Measurements from ENCODE around the gene PGLYRP4. TPM values are rescaled to one million over a fixed set of nuclear protein-coding genes. Genes with fewer than 3 reads are reported as not detected.

The PGLYRP4 gene
- total RNA-seq, 1 donor from 2014 or later = not detected

DNA sequence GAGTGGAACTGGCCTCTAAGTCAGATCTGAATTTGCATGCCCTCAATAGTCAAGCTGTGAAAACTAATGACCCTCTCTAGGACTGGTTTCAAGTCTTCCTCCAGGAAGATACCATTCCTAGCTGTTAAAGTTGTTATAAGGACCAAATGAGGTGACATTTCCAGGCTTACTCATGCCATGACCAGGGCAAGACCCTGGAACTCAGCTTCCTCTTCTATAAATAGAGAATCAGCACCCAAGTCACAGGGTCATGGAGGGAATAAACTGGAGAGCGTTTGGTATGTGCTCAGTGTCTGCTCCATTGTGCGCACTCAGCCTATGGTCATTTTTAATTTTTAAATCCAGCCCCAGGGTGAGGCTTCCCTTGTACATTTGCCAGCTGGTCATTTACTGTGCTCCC, 11.5 kb upstream of the PGLYRP4 start:
- H3K4me3 Mint-ChIP-seq = no peak overlapping the region
- H3K36me3 Mint-ChIP-seq (ENCODE audit: low read depth) = no peaks in the 10 kb centered on the region
- peaks cover 30% of the 10 kb centered on the region for H3K27me3 Mint-ChIP-seq
- DNase-seq = no peak
- ChIA-PET CTCF (no interaction called here), POLR2A (interaction anchor here (0.5 kb wide), 1 partner anchor 280 kb away, joined by 4 read pairs; no protein-coding TSS in a partner anchor)
- intact Hi-C loops (cut with micrococcal nuclease) = no loop called here
- TF ChIP-seq, protein P1, sequence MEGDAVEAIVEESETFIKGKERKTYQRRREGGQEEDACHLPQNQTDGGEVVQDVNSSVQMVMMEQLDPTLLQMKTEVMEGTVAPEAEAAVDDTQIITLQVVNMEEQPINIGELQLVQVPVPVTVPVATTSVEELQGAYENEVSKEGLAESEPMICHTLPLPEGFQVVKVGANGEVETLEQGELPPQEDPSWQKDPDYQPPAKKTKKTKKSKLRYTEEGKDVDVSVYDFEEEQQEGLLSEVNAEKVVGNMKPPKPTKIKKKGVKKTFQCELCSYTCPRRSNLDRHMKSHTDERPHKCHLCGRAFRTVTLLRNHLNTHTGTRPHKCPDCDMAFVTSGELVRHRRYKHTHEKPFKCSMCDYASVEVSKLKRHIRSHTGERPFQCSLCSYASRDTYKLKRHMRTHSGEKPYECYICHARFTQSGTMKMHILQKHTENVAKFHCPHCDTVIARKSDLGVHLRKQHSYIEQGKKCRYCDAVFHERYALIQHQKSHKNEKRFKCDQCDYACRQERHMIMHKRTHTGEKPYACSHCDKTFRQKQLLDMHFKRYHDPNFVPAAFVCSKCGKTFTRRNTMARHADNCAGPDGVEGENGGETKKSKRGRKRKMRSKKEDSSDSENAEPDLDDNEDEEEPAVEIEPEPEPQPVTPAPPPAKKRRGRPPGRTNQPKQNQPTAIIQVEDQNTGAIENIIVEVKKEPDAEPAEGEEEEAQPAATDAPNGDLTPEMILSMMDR (IDR thresholded peaks at IDR 0.05) = no peak
- peaks cover 14% of the 10 kb centered on the region for H3K4me1 Mint-ChIP-seq
- no peak for ATAC-seq (ENCODE audit: low read depth)
- no peaks in the 10 kb centered on the region for H3K9me3 Mint-ChIP-seq
- no peak overlapping the region for H3K27ac Mint-ChIP-seq

DNA sequence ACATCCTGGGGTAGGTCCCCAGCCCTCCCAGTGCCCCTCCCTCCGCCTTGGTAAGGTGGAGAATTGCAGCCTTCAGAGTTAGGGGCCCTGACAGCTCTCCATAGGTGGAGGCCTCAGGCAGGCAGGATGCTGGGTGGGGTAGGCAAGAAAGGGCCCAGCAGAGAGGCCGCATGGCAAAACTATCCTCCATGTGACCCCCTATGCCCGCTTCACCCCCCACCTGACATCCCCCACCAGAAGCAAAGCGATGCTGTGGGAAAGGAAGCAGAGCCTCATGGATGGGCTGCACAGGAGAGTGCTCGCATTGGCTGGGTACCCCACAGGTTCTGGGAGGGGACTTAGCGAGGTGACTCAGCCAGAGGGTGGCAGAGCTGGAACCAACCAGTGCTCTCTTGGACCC, 10.6 kb upstream of the PGLYRP4 start:
- H3K4me1 Mint-ChIP-seq = peaks cover 14% of the 10 kb centered on the region
- H3K36me3 Mint-ChIP-seq (ENCODE audit: low read depth) = no peaks in the 10 kb centered on the region
- ChIA-PET POLR2A (no interaction called here), CTCF (no interaction called here)
- H3K27ac Mint-ChIP-seq = no peak overlapping the region
- H3K27me3 Mint-ChIP-seq = peaks cover 25% of the 10 kb centered on the region
- TF ChIP-seq, protein P1 (IDR thresholded peaks at IDR 0.05) = no peak
- DNase-seq (no peak), ATAC-seq (ENCODE audit: low read depth) (no peak)
- no peaks in the 10 kb centered on the region for H3K9me3 Mint-ChIP-seq
- intact Hi-C loops (cut with micrococcal nuclease) = no loop called here
- H3K4me3 Mint-ChIP-seq = no peak overlapping the region

DNA sequence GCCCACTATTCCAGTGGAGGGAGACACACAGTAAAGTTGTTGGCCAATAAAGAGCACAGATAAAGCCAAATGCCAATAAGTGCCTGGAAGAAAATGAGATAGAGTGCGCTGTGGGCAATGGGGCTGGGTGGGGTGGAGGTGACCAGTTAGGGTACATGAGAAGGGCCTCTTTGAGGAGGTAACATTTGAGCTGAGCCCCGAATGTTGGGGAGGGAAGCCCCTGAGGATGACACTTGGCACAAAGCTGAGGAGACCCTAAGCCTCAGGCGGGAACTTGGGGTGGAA, 10.0 kb upstream of the PGLYRP4 start:
- intact Hi-C loops (cut with micrococcal nuclease) = no loop called here
- Mint-ChIP-seq H3K36me3 (ENCODE audit: low read depth) (no peaks in the 10 kb centered on the region), H3K27me3 (peaks cover 24% of the 10 kb centered on the region), H3K4me1 (peaks cover 14% of the 10 kb centered on the region), H3K9me3 (no peaks in the 10 kb centered on the region), H3K4me3 (no peak overlapping the region), H3K27ac (no peak overlapping the region)
- TF ChIP-seq, protein P1 (IDR thresholded peaks at IDR 0.05) = no peak
- ChIA-PET CTCF (no interaction called here), POLR2A (no interaction called here)
- no peak for ATAC-seq (ENCODE audit: low read depth)
- no peak for DNase-seq

DNA sequence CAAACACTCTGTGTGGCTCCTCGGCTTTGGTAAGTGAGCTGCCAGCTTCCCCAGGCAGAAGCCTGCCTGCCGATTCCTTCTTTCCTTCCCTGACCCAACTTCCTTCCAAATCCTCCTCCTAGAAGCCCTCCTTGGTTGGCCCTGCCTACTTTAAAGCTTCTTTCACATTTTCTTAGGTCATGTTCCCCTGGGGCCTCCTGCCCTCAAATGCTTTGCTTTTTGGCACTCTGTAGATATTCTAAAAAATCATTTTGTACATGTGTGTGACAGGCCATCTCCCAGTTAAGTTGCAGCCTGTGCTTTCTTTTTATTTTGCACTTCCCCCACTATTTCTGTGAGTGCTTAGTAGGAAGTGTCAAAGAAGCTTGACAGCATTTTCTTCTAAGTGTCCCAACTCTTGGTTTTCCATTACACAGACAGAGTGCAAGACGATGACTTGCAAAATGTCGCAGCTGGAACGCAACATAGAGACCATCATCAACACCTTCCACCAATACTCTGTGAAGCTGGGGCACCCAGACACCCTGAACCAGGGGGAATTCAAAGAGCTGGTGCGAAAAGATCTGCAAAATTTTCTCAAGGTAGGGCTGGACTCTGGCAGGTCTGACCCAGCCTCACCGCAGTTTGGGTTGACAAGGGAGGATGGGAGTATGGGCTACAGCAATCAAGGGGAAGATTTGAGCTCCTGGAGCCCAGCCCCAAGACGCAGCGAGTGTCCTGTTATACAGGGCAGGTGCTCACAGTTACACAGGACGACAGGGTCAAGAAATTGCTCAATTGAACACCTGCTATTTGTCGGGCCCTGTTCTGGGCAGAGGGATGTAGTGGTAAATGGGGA, 9.4 kb upstream of the PGLYRP4 start, which contains the start of gene S100A9:
TSS of gene S100A9 (plus strand) at position 2 of the 838 bp plus-strand sequence. CDS start at position 432, 430 bp downstream.
- peaks cover 22% of the 10 kb centered on the region for H3K27me3 Mint-ChIP-seq
- H3K36me3 Mint-ChIP-seq (ENCODE audit: low read depth) = no peaks in the 10 kb centered on the region
- no peak within 1 kb of the TSS for H3K27ac Mint-ChIP-seq
- ATAC-seq (ENCODE audit: low read depth) (no peak), DNase-seq (no peak)
- ChIA-PET CTCF (no interaction called here), POLR2A (no interaction called here)
- no peak within 1 kb of the TSS for H3K4me3 Mint-ChIP-seq
- H3K4me1 Mint-ChIP-seq = peaks cover 14% of the 10 kb centered on the region
- TF ChIP-seq, protein P1 (IDR thresholded peaks at IDR 0.05) = no peak
- no peaks in the 10 kb centered on the region for H3K9me3 Mint-ChIP-seq
- intact Hi-C loops (cut with micrococcal nuclease) = no loop called here

DNA sequence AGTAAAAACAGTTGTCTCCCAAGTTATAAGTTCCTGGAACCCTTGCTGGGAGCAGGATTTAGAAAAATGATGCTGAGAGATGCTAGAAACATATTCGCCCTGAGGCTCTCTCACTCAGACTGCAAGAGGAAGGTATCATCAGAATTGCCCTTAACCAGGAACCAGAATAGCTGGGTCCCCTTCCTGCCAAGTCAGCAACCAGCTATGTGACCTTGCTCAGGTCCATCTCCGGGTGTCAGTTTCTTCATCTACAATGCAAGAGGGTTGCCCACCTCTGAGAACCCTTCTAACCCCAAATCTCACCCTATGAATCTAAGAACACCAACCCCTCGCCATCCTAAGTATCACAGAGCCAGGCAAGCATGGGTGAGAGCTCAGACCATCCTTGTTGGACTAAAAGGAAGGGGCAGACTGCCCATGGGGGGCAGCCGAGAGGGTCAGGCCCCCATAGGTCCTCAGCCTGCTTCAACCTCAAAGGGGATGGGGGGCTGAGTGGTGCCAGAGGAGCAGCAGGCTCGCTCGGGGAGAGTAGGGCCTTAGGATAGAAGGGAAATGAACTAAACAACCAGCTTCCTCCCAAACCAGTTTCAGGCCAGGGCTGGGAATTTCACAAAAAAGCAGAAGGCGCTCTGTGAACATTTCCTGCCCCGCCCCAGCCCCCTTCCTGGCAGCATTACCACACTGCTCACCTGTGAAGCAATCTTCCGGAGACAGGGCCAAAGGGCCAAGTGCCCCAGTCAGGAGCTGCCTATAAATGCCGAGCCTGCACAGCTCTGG, 8.6 kb upstream of the PGLYRP4 start:
- no peak overlapping the region for H3K27ac Mint-ChIP-seq
- no peak for DNase-seq
- peaks cover 14% of the 10 kb centered on the region for H3K4me1 Mint-ChIP-seq
- TF ChIP-seq, protein P1 (IDR thresholded peaks at IDR 0.05) = no peak
- CTCF ChIA-PET = interaction anchor here (1.0 kb wide), 1 partner anchor 138 kb away, joined by 3 read pairs; no protein-coding TSS in a partner anchor
- POLR2A ChIA-PET = no interaction called here
- no peaks in the 10 kb centered on the region for H3K9me3 Mint-ChIP-seq
- intact Hi-C loops (cut with micrococcal nuclease) = no loop called here
- no peak for ATAC-seq (ENCODE audit: low read depth)
- no peaks in the 10 kb centered on the region for H3K36me3 Mint-ChIP-seq (ENCODE audit: low read depth)
- H3K4me3 Mint-ChIP-seq = no peak overlapping the region
- peaks cover 18% of the 10 kb centered on the region for H3K27me3 Mint-ChIP-seq

Data from activated B cell treated with CpG ODN at 0.5 μM for 24 hours (primary cell).